Thoracic aorta (tissue), 2 donors: ENCODE measurements around the gene DUSP19. TPM values are rescaled to one million over a fixed set of nuclear protein-coding genes. Genes with fewer than 3 reads are reported as not detected.
A peak's percentile ranks its signal among the peaks of the same experiment; 100 is the strongest.

Source experiments
- ATAC-seq: fragments of 150-250 bp; one replicate; pipeline ENCODE4 v1.8.0; 2017; ENCODE audit warnings: low read depth; ENCODE audit not compliant: insufficient number of reproducible peaks, low FRiP score
- DNase-seq: peaks from one replicate; pipeline ENCODE4 v3.0.0-alpha.2; 2020; ENCODE audit warnings: low spot score
- H3K27ac ChIP-seq, 2 donors: fragments of 200-600 bp; sonication (generic); 1 replicate in 1 of 2; 2 replicates in 1 of 2; pipeline ENCODE4 v1.5.1; 2016; ENCODE audit warnings: mild to moderate bottlenecking in 2 of 2, moderate library complexity in 2 of 2
- H3K27me3 ChIP-seq: fragments of 200-600 bp; sonication (generic); replicated peaks from 2 replicates; pipeline ENCODE4 v1.6.0; 2016; ENCODE audit warnings: mild to moderate bottlenecking; ENCODE audit not compliant: insufficient read depth
- H3K36me3 ChIP-seq: fragments of 200-600 bp; sonication (generic); one replicate; pipeline ENCODE4 v1.5.1; 2016
- H3K4me1 ChIP-seq, 2 donors: fragments of 200-600 bp; sonication (generic); 1 replicate in 1 of 2; 2 replicates in 1 of 2; pipeline versions ENCODE4 v1.5.1 to v1.6.0; 2016; ENCODE audit warnings: low read depth in 2 of 2, mild to moderate bottlenecking in 1 of 2; ENCODE audit not compliant: control insufficient read depth in 1 of 2
- H3K4me3 ChIP-seq: fragments of 200-600 bp; sonication (generic); 2 replicates; pipeline ENCODE4 v1.5.1; 2016; ENCODE audit warnings: mild to moderate bottlenecking
- H3K9me3 ChIP-seq: fragments of 200-600 bp; sonication (generic); 2 replicates; pipeline ENCODE4 v1.5.1; 2016
- CTCF ChIP-seq: fragments of 200-600 bp; sonication (generic); IDR thresholded peaks from one replicate; pipeline ENCODE4 v1.5.1; 2019; ENCODE audit warnings: antibody characterized with exemption
- total RNA-seq, 2 donors: library from RNA; depleted of rRNA; stranded (reverse); fragments of >200 nt; gene quantifications; one replicate each; pipeline versions ENCODE4 v1.1.0 to v1.2.3, GENCODE V29; 2016

The DUSP19 gene
- total RNA-seq, 2 donors from 2014 or later, result 5.7 to 14.1 TPM

- H3K4me3 ChIP-seq, result peak overlapping the region; percentile 88
- H3K36me3 ChIP-seq, result no peaks in the 10 kb centered on the region
- no peaks in the 10 kb centered on the region for H3K9me3 ChIP-seq
- DNase-seq, result no peak
- peak overlapping the region; percentile 69 to 75 for H3K27ac ChIP-seq
- H3K4me1 ChIP-seq, result peaks cover 9 to 15% of the 10 kb centered on the region in 2 donors
- TF ChIP-seq CTCF, result no peak
- H3K27me3 ChIP-seq, result no peaks in the 10 kb centered on the region
- ATAC-seq, result no peak
These were observed 44.8 kb downstream of the DUSP19 start for GRCh38 chr2:183123117-183123958.

GRCh38 chr2:183123959-183124221, 45.3 kb downstream of the DUSP19 start:
- Histone ChIP-seq H3K36me3 (no peaks in the 10 kb centered on the region), H3K27ac (peak overlapping the region; percentile 69 to 75), H3K4me1 (peaks cover 9 to 15% of the 10 kb centered on the region in 2 donors), H3K4me3 (peak overlapping the region; percentile 88), H3K27me3 (no peaks in the 10 kb centered on the region), H3K9me3 (no peaks in the 10 kb centered on the region)
- no peak for ATAC-seq
- TF ChIP-seq CTCF, result no peak
- DNase-seq, result no peak

- TF ChIP-seq CTCF, result no peak
- Histone ChIP-seq H3K36me3 (no peaks in the 10 kb centered on the region), H3K27me3 (no peaks in the 10 kb centered on the region), H3K9me3 (no peaks in the 10 kb centered on the region), H3K4me1 (peaks cover 9 to 15% of the 10 kb centered on the region in 2 donors), H3K27ac (peak within 1 kb of the TSS; percentile 69 to 75), H3K4me3 (peak within 1 kb of the TSS; percentile 88)
- DNase-seq, result peak; percentile 47
- peak; percentile 94 for ATAC-seq
These were observed 45.8 kb downstream of the DUSP19 start, which contains the start of gene NUP35 for GRCh38 chr2:183124222-183124956. NUP35 (plus strand) TSS chr2:183124443; CDS start chr2:183124458, 15 bp downstream.

GRCh38 chr2:183124957-183125255, 46.4 kb downstream of the DUSP19 start:
- DNase-seq (no peak), ATAC-seq (no peak)
- Histone ChIP-seq H3K4me3 (peak overlapping the region; percentile 88), H3K9me3 (no peaks in the 10 kb centered on the region), H3K27me3 (no peaks in the 10 kb centered on the region), H3K4me1 (peaks cover 9 to 15% of the 10 kb centered on the region in 2 donors), H3K36me3 (no peaks in the 10 kb centered on the region), H3K27ac (peak overlapping the region; percentile 69 to 75)
- no peak for TF ChIP-seq CTCF

- H3K4me1 ChIP-seq, result peaks cover 9 to 15% of the 10 kb centered on the region in 2 donors
- H3K4me3 ChIP-seq, result peak overlapping the region; percentile 88
- H3K36me3 ChIP-seq, result no peaks in the 10 kb centered on the region
- no peaks in the 10 kb centered on the region for H3K27me3 ChIP-seq
- no peaks in the 10 kb centered on the region for H3K9me3 ChIP-seq
- no peak for DNase-seq
- H3K27ac ChIP-seq, result no peak overlapping the region
- no peak for ATAC-seq
- no peak for TF ChIP-seq CTCF
These were observed 47.3 kb downstream of the DUSP19 start for GRCh38 chr2:183125659-183126341.
